HG02840 (cell line): ENCODE measurements around the gene HOXA2.

Source experiments
- ATAC-seq: cut with Tn5 transposase; IDR thresholded peaks from one replicate; pipeline ENCODE4 v1.9.1; 2021; ENCODE audit warnings: mild to moderate bottlenecking, moderate library complexity, moderate number of reproducible peaks; ENCODE audit not compliant: unreplicated experiment, low FRiP score

The HOXA2 gene

DNA sequence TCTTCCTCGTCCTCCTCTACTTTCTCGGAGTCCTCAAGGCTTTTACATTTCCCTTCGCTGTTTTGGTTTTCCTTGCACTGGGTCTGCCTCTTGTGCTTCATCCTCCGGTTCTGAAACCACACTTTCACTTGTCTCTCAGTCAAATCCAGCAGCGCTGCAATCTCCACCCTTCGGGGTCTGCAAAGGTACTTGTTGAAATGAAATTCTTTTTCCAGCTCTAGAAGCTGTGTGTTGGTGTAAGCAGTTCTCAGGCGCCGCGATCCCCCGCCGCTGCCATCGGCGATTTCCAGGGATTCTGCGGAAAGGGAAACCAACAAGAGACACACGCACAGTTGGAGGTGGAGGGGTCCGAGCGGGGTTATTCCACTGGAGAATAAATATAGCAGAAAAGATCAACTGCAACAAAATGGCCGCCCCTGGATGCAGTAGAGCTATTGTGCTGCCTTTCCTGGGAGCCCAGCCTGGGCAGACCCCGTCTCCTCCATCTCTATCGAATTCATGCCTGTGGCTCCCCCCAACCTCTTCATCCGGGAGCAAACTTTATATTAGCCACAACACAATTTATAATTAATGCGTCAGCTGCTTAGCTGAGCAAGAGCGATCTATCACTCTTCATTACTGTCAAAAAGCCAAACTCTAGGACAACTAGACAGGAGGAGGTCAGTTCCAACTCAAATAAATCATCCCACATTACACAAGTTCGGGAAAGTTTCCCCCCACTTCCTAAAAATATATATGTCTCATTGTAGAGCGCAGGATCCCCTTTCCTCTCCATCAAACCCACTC is 1.1 kb downstream of the HOXA2 start:
- no peak for ATAC-seq

DNA sequence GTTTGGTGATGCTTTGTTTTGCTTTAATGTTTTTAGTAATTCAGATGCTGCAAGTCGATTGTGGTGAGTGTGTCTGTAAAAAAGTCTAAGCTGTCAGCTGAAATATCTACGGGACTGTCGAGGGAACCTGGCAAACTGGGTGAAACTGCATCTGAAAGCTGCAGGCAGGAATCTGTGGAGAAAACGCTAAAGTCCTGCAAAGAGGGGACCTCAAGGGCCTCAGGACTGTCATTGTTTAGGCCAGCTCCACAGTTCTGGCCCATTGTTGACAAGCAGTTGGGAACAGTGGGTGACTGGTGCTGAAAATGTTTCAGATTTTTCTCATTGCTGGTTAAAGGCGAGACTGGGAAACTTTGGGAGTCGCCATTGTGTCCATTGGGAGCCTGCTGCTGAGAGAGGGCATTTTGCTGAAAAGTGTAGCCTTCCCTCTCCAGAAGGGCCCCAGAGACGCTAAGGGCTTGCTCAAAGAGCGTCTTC is 1.8 kb downstream of the HOXA2 start:
- no peak for ATAC-seq

DNA sequence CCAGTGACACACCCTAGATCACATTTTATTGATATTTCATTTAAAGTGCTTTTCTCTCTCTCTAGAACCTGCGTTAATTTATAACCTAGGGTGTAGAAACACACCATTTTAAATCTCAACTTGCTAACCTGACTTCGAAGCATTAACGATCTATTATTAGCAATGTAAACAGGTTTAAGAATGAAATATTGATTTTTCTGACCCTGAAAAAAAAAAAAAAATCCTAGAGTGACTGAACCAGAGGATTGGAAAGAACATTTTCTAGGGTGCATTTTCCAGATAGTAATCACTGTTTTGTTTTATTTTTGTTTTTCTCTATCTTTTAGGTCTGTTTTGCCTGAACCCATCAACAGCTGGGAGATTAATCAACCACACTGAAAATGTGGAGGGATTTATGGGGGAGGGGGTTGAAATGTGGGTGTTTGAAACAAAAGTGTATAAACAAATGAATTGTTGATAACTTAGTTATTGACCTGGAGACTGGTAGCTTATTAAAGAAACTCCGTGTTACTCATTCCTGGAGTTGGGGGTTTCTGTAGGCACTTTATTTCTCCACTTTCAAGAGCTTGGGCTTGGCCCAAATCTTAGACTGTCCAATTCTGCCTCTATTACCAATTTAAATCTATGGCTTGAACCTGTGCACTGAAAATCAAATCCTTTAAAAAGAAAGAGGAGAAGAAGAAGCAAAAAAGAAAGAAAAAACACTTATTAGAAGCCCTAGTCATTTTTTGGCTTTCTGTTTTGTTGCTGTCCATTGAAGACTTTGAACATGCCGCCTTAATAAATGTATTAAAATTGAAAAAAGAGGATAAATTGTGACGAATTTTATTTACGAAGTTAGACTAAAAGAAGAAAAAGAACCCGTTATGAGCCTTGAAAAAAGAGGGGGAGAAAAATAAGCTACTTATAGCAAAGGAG is 2.8 kb downstream of the HOXA2 start:
- no peak for ATAC-seq

DNA sequence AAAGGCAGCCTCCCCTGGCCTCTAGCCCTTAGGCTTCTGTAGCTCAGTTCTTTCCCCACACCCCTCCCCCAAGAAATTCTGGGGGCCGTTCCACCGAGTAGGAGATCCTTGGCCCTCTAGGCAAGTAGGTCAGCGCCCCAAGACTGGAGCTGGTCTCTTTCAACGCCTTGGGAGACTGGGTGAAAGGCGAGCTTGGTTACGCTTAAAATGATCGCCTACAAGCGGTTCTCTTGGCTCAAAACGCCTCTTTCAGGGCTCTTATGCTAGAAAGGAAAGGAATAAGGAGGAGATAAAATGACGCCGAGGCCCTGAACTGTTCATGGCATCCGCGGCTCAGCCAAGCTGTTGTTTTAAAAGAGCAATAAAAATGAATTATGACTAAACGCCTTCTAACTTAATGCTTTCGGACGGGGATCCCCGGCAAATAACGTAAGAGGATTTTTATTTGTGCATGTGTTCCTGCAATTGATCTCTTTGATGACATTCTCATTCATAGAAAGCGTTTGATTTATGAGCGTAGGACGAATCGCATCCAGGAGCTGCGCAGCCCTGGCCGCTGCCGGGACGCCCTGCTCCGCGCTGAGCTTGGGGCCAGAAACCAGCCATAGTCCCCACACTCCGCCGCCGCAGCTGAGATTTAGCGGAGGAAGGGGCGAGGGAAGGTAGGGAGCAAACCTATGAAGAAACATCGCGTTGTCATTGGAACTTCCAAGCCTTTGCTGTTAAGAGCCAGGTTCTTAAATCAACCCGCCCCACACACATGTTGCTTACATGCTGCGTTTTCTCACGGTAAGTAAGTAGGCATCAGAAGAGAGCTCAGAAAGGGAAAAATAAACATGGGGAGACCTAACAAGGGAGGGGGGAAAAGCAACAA is 3.7 kb downstream of the HOXA2 start:
- ATAC-seq: no peak

DNA sequence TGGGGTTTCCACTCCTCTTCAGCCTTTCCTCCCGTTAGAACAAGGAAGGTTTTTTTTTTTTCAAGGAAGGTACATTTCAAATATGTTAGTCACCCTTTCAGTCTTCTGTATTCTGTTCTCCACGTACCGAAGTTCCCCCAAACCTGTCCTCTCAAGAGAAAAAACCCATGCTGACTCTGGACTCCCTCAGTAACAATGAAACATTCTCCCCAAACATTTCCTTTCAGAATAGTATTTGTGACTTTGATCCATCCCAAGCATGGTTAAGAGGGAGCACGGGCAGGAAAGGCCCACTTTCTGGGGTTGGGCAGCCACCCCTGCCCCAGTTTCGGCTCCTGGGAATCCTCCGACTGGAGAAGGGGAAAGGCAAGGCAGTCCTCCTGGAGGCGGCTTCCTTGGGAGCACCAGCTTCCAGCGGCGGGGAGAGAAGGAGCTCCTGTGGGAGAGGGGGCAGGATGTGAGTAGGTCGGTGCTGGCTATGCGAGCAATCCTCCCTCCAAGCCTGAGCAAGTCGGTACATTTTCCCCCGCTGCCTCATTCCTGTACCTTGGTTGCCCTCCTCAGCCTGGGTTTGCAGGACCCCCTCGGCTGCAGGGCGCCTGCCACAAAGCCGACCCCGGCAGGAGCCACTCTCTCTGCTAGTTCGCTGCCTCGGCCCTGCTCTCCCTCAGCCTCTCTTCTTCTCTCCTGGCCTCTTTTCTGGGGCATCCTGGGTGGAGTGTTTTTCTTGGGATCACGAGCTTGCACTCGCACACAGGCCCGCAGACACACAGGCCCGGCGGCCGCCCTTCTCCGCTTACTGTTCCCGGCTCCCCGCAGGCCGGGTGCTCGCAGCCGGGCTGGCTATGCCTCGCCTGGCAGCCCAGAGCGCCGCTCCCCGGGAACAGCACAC is 4.6 kb downstream of the HOXA2 start:
- no peak for ATAC-seq

DNA sequence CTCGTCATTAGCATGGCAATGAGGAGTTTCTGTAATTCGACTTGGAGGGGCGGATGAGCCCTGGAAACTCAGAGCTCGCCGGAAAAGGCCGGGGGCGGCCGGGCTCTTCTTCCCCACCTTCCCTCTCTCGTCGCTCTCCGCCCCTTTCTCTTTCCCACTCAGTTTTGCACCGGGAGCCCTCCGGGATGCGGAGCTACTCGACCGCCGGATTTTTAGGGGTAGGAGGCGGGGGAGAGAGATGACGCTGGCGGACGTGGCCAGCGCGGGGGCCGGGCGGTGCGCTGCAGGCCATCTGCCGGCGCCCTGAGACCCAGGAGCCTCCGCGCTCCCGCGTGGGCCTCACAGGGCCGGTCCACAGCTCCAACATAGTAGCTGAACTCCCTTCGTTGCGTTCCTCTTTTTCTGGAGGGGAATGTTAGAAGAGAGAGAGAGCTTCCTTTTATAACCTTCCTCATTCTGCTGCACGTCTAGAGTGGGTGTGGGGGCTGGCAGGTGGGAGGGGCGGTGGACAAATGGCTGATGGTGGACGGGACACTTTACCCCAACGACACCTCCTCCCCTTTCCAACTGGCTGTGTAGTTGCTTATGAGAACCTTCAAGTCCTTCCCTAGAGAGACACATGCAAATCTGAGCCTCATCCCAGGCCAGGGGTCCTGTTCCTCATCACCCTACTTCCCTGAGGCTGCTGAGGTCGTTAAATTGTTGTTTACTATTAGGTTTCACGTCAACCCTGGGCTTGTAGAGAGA is 5.5 kb downstream of the HOXA2 start:
- ATAC-seq: no peak

DNA sequence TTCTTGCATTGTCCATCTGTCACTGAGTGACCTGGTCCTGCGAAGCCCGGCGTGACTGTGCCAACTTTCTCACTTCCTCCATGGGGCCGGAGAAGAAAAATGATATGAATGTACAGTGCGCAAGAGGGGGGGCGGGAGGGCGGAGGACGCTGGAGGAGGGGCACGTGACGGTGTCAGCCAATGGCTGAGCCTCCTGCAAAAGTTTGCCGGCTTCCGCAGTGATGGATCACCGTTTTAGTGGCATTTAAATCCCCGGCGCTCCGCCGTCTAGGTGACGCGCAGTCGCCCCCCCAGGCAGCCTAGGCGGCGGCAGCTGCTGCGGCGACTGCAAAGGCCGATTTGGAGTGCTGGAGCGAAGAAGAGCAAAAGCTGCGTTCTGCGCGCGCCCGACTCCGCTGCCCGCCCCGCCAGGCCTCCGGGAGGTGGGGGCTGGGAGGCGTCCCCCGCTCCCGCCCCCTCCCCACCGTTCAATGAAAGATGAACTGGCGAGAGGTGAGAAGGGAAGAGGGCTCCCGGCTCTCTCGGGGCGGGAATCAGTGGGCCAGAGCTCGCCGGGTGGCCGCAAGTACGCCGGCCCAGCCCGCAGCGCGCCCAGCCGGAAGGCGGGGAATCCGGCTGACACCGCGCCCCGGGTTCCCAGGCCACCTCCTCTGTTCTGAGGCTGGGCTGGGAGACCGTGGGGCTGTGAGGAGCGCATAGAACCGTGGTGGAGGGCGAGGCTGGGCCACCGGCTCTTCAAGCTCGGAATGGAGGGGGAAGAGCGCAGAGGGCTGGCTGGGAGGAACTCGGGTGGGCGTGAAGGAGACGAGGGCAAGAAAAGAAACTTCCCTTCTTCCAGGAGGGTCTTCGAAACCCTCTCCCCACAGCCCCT is 6.4 kb downstream of the HOXA2 start, which contains the start of gene HOXA1:
TSS of gene HOXA1 (minus strand) at position 104 of the 871 bp plus-strand sequence. CDS start at position 16, 88 bp downstream.
- ATAC-seq: peak; percentile 77

DNA sequence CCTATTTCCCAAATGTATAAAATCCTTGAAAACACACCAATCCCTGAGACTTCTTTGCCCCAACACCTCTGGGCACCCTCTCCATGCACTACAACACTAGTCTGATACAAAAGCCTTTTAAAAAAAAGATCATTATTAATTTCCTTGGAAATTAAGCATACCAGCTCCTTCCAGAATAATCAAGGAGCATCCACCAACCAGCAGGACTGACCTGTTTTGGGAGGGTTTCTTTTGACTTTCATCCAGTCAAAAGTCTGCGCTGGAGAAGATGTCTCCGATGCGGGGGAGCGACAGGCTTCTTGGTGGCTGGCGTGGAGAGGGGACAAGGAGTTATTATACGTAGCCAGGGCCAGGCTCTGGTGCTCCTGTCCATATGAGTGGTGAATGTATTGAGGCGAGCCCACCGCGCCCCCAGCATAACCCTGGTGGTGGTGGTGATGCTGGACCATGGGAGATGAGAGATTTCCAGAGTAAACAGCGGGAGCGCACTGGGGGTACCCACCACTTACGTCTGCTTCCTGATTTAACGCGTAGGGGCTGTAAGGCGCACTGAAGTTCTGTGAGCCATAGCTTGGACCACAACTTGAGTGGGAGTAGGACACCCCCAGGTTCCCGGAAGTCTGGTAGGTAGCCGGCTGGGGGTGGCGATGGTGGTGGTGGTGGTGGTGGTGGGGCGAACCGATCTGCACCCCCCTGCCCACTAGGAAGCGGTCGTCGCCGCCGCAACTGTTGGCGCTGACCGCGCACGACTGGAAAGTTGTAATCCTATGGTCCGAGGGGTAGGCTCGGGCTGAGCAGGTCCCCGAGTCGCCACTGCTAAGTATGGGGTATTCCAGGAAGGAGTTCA is 7.2 kb downstream of the HOXA2 start:
- ATAC-seq: no peak

DNA sequence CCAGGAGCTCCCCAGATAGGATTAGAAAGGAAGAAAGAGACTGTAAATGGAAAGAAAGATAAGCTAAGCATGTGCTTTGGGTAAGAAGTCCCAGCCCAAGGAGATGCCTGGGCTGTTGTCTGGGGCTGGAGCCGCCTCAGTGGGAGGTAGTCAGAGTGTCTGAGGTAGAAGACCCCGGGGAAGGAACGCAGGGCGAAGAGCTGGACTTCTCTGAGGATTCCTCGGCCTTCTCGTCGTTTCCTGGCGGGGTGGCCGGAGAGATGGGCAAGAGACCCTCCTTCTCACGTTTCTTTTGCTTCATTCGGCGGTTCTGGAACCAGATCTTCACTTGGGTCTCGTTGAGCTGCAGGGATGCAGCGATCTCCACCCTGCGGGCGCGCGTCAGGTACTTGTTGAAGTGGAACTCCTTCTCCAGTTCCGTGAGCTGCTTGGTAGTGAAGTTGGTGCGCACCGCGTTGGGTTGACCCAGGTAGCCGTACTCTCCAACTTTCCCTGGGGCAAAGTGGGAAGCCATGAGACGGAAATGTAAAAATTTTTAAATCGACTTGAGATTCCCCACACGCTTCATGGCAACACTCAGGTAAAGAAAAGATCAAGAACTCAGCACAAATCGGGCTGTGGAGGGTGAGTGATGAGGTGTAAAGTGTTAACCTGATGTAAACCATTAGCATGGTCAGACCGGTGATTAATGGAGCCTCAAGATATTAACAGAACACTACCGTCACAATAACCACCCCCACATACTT is 8.0 kb downstream of the HOXA2 start:
- no peak for ATAC-seq

DNA sequence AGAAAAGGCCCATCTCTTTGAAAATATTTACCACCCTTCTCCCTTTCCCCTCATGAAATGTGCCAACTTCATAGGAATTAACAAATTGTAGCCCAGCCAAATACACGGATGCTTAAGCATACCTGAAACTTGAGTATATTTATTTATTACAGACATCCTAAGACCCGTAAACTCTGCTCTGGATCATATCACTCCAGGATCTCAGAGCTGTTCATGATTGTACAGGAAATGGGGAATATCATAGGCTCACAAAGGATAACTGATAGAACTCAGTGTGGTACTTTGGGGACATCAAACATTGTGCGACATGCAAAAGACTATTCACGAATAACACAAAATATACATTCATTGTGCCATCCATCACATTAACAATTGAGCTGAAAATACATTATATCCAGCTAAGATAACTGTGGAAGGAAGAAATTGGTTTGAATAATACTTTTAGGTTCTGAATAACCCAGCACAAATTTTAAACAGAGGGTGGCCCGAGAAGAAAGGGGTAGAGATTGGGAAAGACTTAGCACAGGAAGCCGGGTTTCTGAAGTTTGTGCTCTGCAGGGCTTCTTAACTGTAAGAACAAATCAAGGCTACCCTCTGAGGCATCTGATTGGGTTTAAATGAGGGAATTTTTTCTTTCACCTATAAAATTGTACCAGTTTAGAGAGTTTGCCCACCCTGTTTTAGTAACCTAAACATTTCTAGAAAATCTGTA is 9.1 kb downstream of the HOXA2 start:
- no peak for ATAC-seq

DNA sequence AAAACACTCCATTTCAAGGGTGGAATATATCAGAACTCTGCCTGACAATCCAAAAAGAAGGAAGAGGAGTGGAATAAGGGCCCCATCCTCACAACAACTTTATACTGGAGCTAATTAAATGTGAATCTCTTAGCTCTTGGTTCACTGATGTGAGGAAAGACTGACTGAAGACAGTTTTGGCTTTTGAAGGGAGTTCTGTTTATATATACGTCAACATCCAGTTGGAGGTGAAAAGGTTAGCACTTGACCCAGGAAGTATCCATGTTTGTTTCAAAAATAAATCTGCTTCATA is 9.7 kb downstream of the HOXA2 start:
- ATAC-seq: no peak

DNA sequence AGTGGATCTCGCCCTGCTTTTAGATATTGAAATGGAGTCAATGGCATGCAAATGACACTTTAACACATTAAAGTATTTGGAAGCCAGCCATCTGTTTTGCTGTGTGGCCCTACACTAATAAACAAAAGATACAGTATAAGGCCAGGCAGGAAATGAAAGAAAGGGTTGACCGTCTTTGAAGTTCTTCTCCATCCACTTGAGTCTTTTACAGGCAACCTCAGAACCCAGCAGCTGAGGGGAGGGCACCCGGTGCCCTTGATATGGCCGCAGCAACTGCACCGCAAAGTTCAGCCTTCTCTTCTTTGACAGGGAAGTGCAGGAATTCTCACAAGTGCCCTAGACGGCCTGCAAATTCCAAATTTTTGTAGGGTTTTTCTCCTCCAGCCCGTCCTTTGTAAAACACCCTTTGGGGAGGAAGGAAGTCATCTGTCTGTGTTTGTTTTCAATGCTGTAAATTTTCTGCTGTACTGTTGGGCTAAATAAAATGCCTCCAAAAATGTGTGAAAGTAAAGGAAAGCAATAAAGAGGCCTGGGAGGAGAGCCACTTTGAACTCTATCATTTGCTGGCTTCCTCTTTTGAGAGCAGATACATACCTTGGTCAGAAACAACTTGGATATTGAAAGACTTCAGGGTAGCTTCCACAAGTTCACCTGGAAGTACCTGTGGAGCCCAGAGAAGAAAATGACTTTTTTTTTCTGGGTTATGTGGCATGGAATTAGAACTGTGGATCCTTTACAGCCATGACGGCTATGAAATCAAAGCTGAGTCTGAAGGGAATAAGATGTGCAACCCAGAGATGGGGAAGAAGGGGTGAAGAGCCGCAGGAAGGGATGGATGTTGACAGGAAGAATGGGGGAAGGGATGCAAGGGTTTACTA is 10.3 kb downstream of the HOXA2 start:
- no peak for ATAC-seq

DNA sequence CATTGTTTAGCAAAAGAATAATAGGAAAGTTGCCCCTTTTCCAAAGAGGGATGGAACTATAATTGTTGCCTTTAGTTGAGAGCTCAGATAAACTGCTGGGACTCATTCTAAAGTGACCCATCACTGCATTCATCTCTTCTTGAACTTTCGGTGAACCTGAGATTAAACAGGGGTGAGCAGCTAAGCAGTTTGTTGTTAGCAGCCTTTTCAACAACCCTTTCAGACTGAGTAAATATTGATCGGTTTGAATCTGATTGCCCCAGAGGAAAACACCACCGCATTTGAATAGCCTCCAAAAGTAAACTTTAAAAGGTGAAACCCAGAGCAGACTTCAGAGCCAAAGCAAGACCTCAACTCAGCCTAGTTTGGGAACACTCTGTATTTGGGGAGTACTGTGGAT is 11.4 kb downstream of the HOXA2 start:
- no peak for ATAC-seq

DNA sequence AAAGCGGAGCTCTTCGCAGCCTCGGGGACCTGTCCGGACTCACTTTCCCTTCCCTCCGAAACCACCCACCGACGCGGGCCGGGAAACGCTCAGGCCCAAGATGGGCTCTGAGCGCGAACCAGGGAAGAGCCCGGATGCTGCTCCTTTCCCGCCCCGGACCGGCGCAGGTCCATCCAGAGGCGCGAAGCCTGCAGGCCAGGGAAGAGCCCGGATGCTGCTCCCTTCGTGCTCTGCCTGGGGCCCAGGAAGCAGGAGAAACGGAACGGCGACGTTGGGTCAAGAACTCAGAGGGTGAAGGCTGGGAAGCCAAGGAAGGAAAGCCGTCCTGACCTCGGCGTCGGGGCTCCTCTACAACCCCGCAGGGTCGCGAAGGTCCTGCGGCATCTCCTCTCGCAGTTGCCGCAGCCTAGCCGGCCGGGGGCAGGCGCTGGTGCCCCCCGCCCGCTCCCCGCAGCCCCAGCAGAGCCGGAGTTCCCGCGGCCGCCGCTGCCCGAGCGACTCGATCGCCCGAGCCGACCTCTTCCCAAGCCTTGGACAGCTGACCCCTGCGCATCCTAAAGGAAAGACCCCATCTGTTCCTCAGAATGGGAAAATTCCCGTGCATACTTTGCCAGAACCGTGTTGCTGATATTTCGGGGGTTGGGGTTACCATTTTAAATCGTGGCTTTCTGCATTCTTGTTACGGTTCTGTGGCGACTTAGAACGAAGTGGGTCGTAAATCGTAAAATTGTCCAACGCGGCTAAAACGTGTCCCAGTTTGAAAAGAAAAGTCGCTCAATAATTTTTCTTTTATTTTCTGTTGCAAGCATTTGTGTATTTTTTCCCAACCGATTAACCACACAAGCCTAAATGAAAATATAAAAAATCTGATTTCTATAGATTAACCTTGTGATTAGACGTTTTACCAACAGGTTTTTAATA is 14.2 kb downstream of the HOXA2 start:
- ATAC-seq: no peak
